Endothelial cell of umbilical vein (primary cell): ENCODE data around the gene FRMD4A. TPM values are rescaled to one million over a fixed set of nuclear protein-coding genes. Genes with fewer than 3 reads are reported as not detected.
A peak's percentile ranks its signal among the peaks of the same experiment; 100 is the strongest.

Source experiments
- BruUV-seq: library from RNA; stranded (reverse); fragments of 400-500 nt; replicated peaks from 2 replicates; lab custom pipeline; 2021; lab: Mats Ljungman, UMichigan
- CTCF ChIA-PET: fragments of 300-600, 350-600 bp; sonication (Branson Sonifier 250); formaldehyde crosslinking; loops from one replicate; lab custom pipeline; 2021; ENCODE audit warnings: antibody characterized with exemption, inconsistent platforms; lab: Charles Lee
- POLR2A ChIA-PET: fragments of 300-600, 350-600 bp; sonication (Branson Sonifier 250); formaldehyde crosslinking; loops from one replicate; lab custom pipeline; 2021; ENCODE audit warnings: antibody characterized with exemption, inconsistent platforms; lab: Charles Lee
- DNase-seq: peaks from one replicate; pipeline ENCODE4 v3.0.0-alpha.2; 2011; ENCODE audit warnings: low read depth, low spot score
- FAIRE-seq: peaks from 2 replicates; lab custom pipeline; 2011; peaks lifted over from hg19 to GRCh38; lab: Jason Lieb, UNC
- H2AFZ ChIP-seq: 2 replicates; pipeline ENCODE4 v1.6.0; 2012; ENCODE audit warnings: low read depth, low read length, control low read depth, inconsistent platforms
- H3K27ac ChIP-seq: 2 replicates; pipeline ENCODE4 v1.5.1; 2011; ENCODE audit warnings: low read depth, mild to moderate bottlenecking, control low read depth, low read length, moderate library complexity; ENCODE audit not compliant: insufficient read depth
- H3K27me3 ChIP-seq, 2 experiments: 2 replicates each; pipeline versions ENCODE4 v1.6.0 to v1.6.1; 2011; ENCODE audit warnings: low read length in 2 of 2, mixed read lengths in 1 of 2; ENCODE audit not compliant: control insufficient read depth in 2 of 2, insufficient read depth in 2 of 2
- H3K36me3 ChIP-seq, 2 experiments: 2 replicates in 1 of 2; 3 replicates in 1 of 2; pipeline ENCODE4 v1.5.1; 2011; ENCODE audit warnings: low read length in 2 of 2, mild to moderate bottlenecking in 1 of 2, moderate library complexity in 1 of 2; ENCODE audit not compliant: control insufficient read depth in 2 of 2, insufficient read depth in 2 of 2; ENCODE audit errors: extremely low read depth in 1 of 2
- H3K4me1 ChIP-seq: 3 replicates; pipeline ENCODE4 v1.5.1; 2011; ENCODE audit warnings: mild to moderate bottlenecking, low read length; ENCODE audit not compliant: control insufficient read depth, insufficient read depth; ENCODE audit errors: extremely low read depth
- H3K4me2 ChIP-seq: 2 replicates; pipeline ENCODE4 v1.6.1; 2011; ENCODE audit warnings: low read length, control low read depth, mixed read lengths; ENCODE audit not compliant: insufficient read depth
- H3K4me3 ChIP-seq, 3 experiments: fragments of 200-600 bp in 1 of 3; sonication (generic), shearing (Covaris generic) in 1 of 3; replicated peaks in 1 of 3; 2 replicates each; pipeline ENCODE4 v1.5.1; 2011 to 2016; ENCODE audit warnings: control low read depth in 3 of 3, low read length in 3 of 3, mild to moderate bottlenecking in 2 of 3, inconsistent platforms in 1 of 3, low read depth in 1 of 3, moderate library complexity in 1 of 3; ENCODE audit not compliant: insufficient read depth in 1 of 3
- H3K79me2 ChIP-seq: 2 replicates; pipeline ENCODE4 v1.6.0; 2012; ENCODE audit warnings: low read length, inconsistent platforms; ENCODE audit not compliant: control insufficient read depth, insufficient read depth
- H3K9ac ChIP-seq: replicated peaks from 2 replicates; pipeline ENCODE3; 2011; ENCODE audit warnings: low read length, control low read depth; ENCODE audit not compliant: insufficient read depth; ENCODE audit errors: extremely low read depth
- H3K9me1 ChIP-seq: replicated peaks from 3 replicates; pipeline ENCODE4 v1.6.0; 2011; ENCODE audit warnings: mild to moderate bottlenecking, low read length; ENCODE audit not compliant: control insufficient read depth, insufficient read depth; ENCODE audit errors: extremely low read depth
- H3K9me3 ChIP-seq: replicated peaks from 2 replicates; pipeline ENCODE4 v1.5.1; 2012; ENCODE audit warnings: low read length, inconsistent platforms; ENCODE audit not compliant: control insufficient read depth, insufficient read depth
- H4K20me1 ChIP-seq: replicated peaks from 2 replicates; pipeline ENCODE3; 2011; ENCODE audit warnings: mild to moderate bottlenecking, low read length; ENCODE audit not compliant: control insufficient read depth, insufficient read depth; ENCODE audit errors: extremely low read depth
- CTCF ChIP-seq, 2 donors: IDR thresholded peaks; 1 replicate in 1 of 2; 2 replicates in 1 of 2; pipeline ENCODE4 v1.5.1; 2011; ENCODE audit warnings: low read length in 2 of 2, mild to moderate bottlenecking in 2 of 2, moderate library complexity in 2 of 2, control low read depth in 1 of 2, inconsistent platforms in 1 of 2, low read depth in 1 of 2; ENCODE audit not compliant: insufficient read depth in 1 of 2; ENCODE audit errors: extremely low read depth in 1 of 2
- EZH2 ChIP-seq: IDR thresholded peaks from 2 replicates; pipeline ENCODE4 v1.6.1; 2012; ENCODE audit warnings: borderline replicate concordance, low read depth, mild to moderate bottlenecking, moderate library complexity, low read length, inconsistent platforms; ENCODE audit not compliant: severe bottlenecking
- FOS ChIP-seq: IDR thresholded peaks from 2 replicates; pipeline ENCODE4 v1.6.1; 2011; ENCODE audit warnings: mild to moderate bottlenecking, low read length, moderate library complexity, borderline replicate concordance; ENCODE audit not compliant: insufficient read depth
- GATA2 ChIP-seq: IDR thresholded peaks from 2 replicates; pipeline ENCODE4 v1.7.0; 2011; ENCODE audit warnings: low read depth, mild to moderate bottlenecking, moderate library complexity, mixed read lengths, low read length; ENCODE audit not compliant: insufficient read length, insufficient read depth
- JUN ChIP-seq: IDR thresholded peaks from 2 replicates; pipeline ENCODE4 v1.6.1; 2011; ENCODE audit warnings: borderline replicate concordance, low read depth; ENCODE audit not compliant: insufficient read length, insufficient read depth
- MAX ChIP-seq: IDR thresholded peaks from 2 replicates; pipeline ENCODE4 v1.6.1; 2011; ENCODE audit not compliant: insufficient read depth, insufficient read length
- MYC ChIP-seq: IDR thresholded peaks from one replicate; pipeline ENCODE4 v1.6.1; 2011; ENCODE audit warnings: mild to moderate bottlenecking, low read depth, low read length
- POLR2A ChIP-seq: IDR thresholded peaks from 2 replicates; pipeline ENCODE4 v1.6.1; 2012; ENCODE audit warnings: low read depth, mild to moderate bottlenecking, control low read depth, low read length
- POLR2AphosphoS5 ChIP-seq: IDR thresholded peaks from 2 replicates; pipeline ENCODE4 v1.6.1; 2012; ENCODE audit warnings: low read depth, mild to moderate bottlenecking, control low read depth, low read length, moderate library complexity; ENCODE audit not compliant: insufficient read depth
- dilution Hi-C: fragments of 300-500 bp; cut with MboI; formaldehyde crosslinking; loops from one replicate; pipeline ENCODE4 v1.15.0; 2019; ENCODE audit warnings: low sequenced_read_pairs; ENCODE audit not compliant: extremely low pct_ligation_motif_present
- intact Hi-C: fragments of 100-400 bp; cut with micrococcal nuclease; formaldehyde crosslinking; loops from one replicate; pipeline ENCODE4 v1.10.0; 2022
- polyA plus RNA-seq, 4 experiments: library from polyadenylated mRNA; depleted of rRNA in 3 of 4; stranded (reverse) in 3 of 4; unstranded in 1 of 4; fragments of >200 nt; gene quantifications; 2 replicates each; pipeline versions ENCODE4 v1.2.1 to v1.2.3, GENCODE V29; 2011 to 2012; ENCODE audit warnings: missing spikeins in 1 of 4
- total RNA-seq: library from RNA; stranded (reverse); gene quantifications from 2 replicates; pipeline ENCODE4 v1.2.3, GENCODE V29; 2021

Gene FRMD4A
- total and polyA plus RNA-seq, 2 donors (not counting 3 experiments of a cell fraction or from before 2014, with no cell fraction given), result 123 to 148 TPM

GRCh38 chr10:14327527-14327926, 3.2 kb downstream of the FRMD4A start:
- Histone ChIP-seq H3K4me3 (no peak overlapping the region), H3K4me1 (peaks cover 10% of the 10 kb centered on the region), H3K27me3 (peaks cover 20 to 31% of the 10 kb centered on the region in 2 experiments), H3K4me2 (peak overlapping the region; percentile 20), H3K9ac (no peak overlapping the region), H3K36me3 (no peaks in the 10 kb centered on the region), H3K9me1 (no peaks in the 10 kb centered on the region), H3K9me3 (no peaks in the 10 kb centered on the region), H2AFZ (peak overlapping the region; percentile 60), H3K79me2 (no peaks in the 10 kb centered on the region), H3K27ac (no peak overlapping the region), H4K20me1 (no peaks in the 10 kb centered on the region)
- ChIA-PET CTCF (interaction anchor here (0.9 to 2.2 kb wide), 4 partner anchors 9 to 130 kb away, joined by 3 to 5 read pairs (median 4); no protein-coding TSS in a partner anchor), POLR2A (no interaction called here)
- dilution Hi-C loops (no loop called here), intact Hi-C loops (no loop called here)
- no TSS peak for BruUV-seq
- FAIRE-seq (peak; percentile 90), DNase-seq (peak; percentile 82)
- TF ChIP-seq MAX (no peak), CTCF (IDR thresholded peaks at IDR 0.05; ENCODE audit: extremely low read depth in 1 of 2, insufficient read depth in 1 of 2, low read depth in 1 of 2, low read length in 2 of 2) (no peak), JUN (no peak), GATA2 (no peak), POLR2AphosphoS5 (no peak), MYC (no peak), POLR2A (no peak), FOS (no peak), EZH2 (no peak)
